D721Med (cell line): ENCODE measurements around the gene ALAS1.

Experiments used
- DNase-seq: peaks from one replicate; pipeline ENCODE4 v3.0.0; 2011; ENCODE audit warnings: low spot score; ENCODE audit not compliant: insufficient read length
- FAIRE-seq: peaks from 2 replicates; lab custom pipeline; 2011; peaks lifted over from hg19 to GRCh38; lab: Jason Lieb, UNC
- CTCF ChIP-seq: IDR thresholded peaks from 2 replicates; pipeline ENCODE4 v1.5.1; 2012; ENCODE audit warnings: mild to moderate bottlenecking, control low read depth; ENCODE audit not compliant: insufficient read depth; ENCODE audit errors: missing control alignments

ALAS1 gene

GRCh38 chr3:52200981-52201679 lies 3.2 kb downstream of the ALAS1 start:
- FAIRE-seq (no peak), DNase-seq (no peak)
- TF ChIP-seq CTCF = no peak

- DNase-seq = no peak
- no peak for TF ChIP-seq CTCF
- no peak for FAIRE-seq
These were observed 4.6 kb downstream of the ALAS1 start for GRCh38 chr3:52202384-52203077.

GRCh38 chr3:52203701-52204100 lies 5.7 kb downstream of the ALAS1 start:
- no peak for FAIRE-seq
- TF ChIP-seq CTCF = no peak
- DNase-seq = no peak

- no peak for FAIRE-seq
- no peak for TF ChIP-seq CTCF
- no peak for DNase-seq
These were observed 6.5 kb downstream of the ALAS1 start for GRCh38 chr3:52204337-52205073.

GRCh38 chr3:52205727-52206372 lies 7.9 kb downstream of the ALAS1 start:
- FAIRE-seq = no peak
- no peak for TF ChIP-seq CTCF
- no peak for DNase-seq

- no peak for DNase-seq
- no peak for FAIRE-seq
- TF ChIP-seq CTCF = no peak
These were observed 10.6 kb downstream of the ALAS1 start for GRCh38 chr3:52208556-52208955.
